NCI-H2107 treated with DMSO at 0.1 percent for 48 hours (cell line): ENCODE measurements around the gene RPS16.

Source experiments
- DNase-seq: peaks from one replicate; lab custom pipeline; 2025; ENCODE audit not compliant: unreplicated experiment; lab: John Stamatoyannopoulos, UW

RPS16 gene

DNA sequence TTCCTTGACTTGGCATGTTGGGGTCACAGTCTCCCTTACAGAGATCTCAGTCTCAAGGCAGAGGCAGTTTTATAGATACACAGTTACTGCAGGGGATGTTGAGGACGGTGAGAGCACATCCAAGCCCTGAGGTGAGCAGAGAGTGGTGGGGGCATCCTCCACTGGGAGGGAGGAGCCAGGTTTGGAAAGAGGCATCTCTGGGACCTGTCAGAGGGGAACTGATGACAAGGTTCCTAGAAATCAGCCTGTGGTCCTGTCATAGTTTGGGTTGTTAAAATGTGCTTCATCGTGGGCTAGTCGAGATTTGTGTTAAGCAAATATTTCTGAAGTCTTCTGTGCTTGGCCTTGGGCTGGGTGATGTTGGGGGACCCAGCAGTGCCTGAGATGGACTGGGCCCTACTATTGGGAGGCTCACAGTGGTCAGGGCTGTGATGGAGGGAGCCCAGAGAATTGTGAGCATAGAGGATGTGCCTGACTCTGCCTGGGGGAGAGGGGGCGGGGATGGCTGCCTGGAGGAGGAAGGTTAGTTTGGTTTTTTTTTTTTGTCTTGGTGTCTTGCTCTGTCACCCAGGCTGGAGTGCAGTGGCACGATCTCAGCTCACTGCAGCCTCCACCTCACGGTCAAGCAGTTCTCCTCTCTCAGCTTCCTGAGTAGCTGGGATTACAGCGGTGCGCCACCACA lies 13.5 kb upstream of the RPS16 start:
- no peak for DNase-seq

DNA sequence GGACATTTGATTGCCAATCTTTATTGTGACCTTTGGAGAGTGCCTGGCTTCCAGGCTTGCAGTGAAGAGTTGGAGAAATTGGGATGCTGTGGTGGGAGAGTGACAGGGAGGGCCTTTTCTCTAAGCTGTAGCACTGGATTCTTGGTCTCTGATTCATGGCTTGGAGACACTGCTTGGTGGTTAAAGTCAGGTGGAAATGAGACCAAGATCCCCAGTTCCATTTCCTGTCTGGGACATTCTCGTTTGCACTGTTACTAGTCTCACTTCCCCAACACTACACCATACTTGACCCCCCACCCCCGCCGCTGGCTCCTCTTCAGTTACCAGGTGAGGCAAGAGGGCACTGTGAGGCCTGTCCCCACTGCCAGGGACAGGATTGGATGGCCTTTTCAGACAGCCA lies 12.5 kb upstream of the RPS16 start:
- DNase-seq = no peak

DNA sequence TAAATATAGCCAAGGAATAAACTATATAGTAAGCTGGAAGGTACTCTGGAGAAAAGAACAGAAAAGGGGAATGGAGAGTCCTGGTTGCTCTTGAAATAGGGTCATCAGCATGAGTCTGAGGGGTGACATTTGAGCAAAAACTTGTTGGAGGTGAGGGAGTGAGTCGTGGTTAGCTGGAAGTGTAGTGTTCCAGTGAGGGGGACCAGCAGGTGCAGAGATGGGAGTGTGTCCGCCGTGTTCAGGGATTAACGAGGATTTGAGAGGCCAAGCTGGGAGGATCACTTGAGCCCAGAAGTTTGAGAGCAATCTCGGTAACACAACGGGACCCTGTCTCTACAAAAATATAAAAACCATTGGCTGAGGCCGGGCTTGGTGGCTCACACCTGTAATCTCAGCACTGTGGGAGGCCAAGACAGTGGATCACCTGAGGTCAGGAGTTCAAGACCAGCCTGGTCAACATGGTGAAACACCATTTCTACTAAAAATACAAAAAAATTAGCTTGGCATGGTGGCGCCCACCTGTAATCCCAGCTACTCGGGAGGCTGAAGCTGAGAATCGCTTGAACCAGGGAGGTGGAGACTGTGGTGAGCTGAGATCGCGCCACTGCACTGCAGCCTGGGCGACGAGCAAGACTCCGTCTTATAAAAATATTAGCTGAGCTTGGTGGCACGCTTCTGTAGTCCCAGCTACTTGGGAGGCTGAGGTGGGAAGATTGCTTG lies 10.8 kb upstream of the RPS16 start:
- no peak for DNase-seq

DNA sequence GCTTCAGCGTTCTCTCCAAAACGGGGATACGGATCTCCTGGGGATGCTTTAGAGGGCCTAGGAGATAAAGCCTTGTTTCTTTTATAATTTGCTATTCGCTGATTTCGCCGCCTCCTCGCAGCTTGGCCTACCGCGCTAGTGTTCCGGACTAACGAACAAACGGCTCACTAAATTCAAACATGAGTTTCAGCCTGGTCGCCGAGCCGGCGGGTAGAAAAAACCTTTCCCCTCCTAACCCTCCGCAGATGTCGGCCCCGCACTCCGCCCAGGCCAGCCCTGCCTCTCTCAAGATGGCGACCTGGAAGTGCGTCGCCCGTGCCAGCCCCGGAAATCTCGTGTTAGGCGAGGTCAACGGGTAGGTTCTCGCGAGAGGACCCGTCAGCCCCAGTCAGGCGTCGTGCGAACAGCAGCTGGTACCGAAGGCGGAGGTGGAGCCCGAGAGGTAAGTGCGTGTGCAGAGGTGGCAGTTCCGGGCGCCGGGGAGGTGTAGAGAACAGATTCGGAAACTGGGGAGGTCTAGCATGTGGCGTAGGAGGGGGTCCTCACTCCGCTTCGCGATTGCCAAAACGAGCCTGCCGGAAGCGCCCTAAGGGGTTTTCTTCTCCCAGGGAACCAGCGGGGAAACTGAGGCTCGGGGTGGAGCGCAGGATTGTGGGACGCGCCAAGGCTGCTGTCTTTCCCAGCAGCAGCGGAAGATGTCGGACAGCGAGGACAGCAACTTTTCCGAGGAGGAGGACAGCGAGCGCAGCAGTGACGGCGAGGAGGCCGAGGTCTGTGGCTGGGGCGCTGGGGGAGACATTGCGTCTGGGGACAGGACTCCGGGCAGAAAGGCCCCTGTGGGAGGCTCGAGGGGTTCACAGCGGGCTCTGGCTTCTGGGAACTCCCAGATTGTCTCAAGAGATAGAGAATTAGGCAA lies 9.7 kb upstream of the RPS16 start, which contains the start of gene SUPT5H:
SUPT5H (plus strand) TSS at position 387 of the 916 bp plus-strand sequence; CDS start at position 696, 309 bp downstream.
- peak; percentile 88 for DNase-seq

DNA sequence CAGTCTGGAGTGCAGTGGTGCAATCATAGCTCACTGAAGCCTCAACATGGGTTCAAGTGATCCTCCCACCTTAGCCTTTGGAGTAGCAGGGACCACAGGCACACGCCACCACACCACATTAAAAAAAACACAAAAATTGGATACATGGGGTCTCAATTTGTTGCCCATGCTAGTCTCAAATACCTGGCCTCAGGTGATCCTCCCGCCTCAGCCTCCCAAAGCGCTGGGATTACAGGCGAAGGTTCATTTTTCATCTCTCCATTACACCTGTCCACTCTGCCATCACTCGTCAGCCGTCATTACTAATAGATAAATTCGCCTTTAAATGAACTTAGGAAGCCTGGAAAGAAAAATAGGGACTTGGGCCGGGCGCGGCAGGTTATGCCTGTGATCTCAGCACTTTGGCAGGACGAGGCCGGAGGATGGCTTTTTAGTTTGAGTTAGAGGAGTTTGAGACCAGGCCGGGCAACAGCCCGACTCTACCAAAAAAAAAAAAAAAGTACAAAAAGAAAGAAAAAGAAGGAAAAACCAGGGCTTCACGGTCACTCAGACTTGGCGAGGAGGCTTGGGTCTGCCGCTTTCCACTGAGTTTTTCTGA lies 8.9 kb upstream of the RPS16 start:
- DNase-seq = no peak

DNA sequence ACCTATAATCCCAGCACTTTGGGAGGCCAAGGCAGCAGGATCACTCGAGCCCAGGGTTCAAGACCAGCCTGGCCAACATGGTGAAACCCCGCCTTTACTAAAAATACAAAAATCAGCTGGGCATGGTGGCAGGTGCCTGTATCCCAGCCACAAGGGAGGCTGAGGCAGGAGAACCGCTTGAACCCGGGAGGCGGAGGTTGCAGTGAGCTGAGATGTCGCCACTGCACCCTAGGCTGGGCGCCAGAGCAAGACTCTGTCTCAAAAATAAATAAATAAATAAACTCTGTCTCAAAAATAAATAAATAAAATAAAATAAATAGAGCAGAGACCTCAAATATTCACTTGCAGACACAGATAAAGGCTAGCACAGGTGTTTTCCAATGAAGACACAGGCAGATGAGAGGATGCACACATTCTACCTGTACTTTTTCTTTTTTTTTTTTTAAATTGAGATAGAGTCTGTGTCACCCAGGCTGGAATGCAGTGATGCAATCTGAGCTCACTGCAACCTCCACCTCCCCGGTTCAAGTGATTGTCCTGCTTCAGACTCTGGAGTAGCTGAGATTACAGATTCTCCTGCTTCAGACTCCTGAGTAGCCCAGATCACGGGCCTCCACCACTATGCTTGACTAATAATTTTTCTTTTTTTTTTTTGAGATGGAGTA lies 2.7 kb upstream of the RPS16 start:
- DNase-seq = no peak

DNA sequence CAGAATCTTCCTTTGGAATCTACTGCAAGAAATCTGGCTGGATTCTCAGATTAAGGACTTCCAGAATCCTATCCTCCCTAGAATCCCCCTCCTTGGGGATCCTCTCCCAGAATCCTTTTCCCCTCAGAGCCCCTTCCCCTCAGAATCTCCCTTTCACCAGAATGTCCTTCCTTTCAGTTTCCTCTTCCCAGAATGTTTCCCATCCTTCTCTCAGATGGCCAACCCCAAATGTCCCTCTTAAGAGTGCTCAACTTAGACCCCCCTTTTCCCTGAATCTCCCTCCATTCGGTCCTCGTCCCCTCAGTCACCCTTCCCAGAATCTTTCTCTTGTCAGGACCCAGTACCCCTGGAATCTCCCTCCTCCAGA lies 584 bp upstream of the RPS16 start:
- no peak for DNase-seq

DNA sequence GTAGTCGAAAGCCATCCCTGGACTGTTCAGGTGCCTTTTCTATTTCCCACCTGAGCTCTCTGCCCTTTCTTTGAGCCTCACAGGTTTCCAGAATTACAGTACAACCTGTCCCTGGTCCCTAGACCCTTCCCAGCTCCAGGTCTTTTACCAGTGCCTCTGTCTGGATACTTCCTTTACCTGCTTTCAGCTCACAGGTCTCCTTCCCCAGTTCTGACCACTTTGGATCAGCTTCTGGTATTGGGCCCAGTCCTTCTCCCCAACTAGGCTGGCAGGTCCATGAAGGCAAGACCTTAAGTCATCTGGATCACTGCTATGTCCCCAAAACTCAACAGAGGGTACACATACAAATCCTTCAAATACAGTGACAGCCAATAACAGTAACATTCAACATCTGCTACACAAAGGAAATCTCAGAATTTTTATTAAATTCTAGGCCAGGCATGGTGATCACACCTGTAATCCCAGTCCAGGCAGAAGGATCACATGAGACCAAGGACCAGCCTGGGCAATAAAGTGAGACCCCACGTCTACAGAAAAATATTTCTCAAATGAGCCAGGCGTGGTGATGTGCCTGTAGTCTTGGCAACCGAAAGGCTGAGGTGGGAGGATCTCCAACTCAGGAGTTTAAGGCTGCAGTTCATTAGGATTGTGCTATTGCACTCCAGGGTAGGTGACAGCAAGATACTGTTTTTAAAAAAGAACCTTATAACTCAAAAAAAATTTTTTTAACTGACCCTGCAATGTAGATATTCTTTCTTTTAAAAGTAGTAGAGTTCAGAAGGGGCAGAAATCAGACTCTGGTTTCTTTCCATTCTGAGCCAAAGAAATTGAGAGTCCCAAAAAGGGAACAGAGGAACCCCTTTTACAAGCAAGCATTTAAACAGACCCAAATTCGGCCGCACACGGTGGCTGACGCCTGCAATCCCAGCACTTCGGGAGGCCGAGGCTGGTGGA lies 1.3 kb downstream of the RPS16 start:
- no peak for DNase-seq

DNA sequence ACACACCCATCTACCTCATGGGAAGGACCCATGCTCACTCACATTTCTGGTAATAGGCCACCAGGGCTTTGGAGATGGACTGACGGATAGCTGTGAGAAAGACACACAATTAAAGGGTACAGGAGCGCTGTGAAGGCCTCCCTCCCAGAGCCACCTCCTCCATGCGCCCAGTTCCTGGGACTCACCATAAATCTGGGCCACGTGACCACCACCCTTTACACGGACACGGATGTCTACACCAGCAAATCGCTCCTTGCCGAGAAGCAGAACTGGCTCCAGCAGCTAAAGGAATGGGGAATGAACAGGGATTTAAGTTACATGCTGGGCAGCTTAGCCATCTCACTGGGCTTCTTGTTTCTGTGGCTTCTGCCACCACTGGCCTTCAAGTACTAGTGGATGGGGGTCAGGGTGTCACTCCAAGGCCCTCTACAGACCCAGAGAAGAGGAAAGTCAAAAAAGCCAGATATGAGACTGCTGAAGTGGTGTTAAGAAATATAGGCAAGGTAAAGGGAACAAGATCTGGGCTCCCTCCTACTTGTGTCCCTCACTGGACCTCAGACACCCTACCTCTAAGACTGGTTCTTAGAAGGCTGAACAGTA lies 2.2 kb downstream of the RPS16 start:
- no peak for DNase-seq

DNA sequence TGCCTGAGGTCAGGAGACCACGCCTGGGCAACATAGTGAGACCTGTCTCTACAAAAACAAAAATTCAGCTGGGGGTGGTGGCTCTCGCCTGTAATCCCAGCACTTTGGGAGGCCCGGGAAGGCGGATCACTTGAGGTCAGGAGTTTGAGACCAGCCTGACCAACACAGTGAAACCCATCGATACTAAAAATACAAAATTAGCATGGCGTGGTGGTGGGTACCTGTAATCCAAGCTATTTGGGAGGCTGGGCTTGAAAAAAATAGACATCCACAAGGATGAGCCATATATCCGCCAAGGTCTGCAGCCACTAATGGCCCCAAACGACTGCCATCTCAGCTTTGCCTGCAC lies 3.1 kb downstream of the RPS16 start:
- no peak for DNase-seq

DNA sequence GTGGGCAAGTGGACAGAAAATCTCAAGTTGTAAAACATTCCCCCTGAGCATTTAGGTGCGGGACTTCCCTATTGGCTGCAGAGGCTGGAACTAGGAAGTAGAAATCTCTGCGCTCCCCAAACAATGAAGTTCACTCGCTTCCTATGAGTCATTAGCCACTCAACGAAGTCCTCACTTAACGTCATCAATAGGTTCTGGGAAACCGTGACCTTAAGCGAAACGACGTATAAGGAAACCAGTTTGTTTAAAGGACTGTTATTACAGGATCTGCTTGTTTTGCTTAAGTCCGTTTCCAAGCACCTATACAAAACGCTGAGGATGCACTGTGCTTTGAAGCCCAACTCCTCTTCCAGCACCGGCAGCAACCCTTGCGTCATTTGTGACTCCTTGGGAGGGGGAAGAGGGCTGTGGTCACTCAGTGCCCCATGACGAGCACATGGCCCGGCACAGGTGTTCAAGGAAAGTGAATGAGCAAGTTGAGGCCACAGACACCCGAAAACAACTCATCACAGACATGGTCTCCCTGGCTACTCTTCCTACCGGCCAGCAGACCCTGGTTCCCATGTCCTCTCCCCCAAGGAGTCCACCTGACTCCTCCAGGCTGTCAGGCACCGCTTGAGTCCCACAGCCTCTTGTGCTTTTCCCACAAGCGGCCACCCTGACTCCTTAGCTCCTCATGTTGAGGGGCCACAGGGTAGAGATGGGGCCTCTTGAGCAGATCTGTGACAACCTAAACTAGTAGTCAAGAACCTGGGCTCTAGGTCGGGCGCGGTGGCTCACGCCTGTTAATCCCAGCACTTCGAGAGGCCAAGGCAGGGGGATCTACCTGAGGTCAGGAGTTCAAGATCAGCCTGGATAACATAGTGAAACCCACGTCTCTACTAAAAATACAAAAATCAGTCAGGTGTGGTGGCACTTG lies 4.8 kb downstream of the RPS16 start:
- no peak for DNase-seq

DNA sequence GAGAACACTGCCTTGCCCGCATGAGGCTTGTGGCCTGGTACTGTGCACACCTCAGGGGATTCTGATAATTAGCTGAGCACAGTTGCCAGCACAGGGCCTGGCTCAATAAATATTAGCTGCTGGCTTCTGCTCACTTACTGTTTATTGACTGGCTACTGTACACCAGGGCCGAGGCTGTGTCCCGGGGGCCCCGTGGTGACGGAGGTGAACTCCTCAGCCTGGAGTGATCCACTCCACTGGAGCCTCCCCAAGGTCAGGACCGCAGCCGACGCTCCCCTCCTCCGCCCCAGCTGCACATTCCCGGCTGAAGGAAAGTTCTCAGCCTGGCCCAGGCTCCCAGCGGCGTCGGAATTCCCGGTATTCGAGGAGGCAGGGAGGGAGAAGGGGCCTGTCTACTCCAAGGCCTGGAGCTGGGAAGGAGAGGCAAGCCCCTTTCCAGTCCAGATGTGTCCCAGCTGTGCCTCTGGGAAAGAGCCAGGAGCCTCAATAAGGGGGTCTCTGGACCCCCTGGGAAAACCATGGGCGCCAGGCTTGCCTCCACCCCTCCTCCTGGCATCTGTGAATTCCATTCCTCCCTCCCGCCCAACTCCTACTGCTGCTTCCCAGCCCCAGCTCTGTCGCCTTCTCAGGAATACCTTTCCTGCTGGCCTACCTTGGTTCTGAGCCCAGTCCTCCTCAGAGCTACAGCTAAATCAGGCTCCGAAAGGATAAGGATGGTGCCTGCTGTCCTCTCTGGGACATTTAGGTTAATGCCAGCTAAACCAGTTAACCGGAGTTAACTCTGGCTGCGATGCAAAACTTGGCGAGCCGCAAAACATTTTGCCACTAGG lies 7.3 kb downstream of the RPS16 start:
- DNase-seq = no peak

DNA sequence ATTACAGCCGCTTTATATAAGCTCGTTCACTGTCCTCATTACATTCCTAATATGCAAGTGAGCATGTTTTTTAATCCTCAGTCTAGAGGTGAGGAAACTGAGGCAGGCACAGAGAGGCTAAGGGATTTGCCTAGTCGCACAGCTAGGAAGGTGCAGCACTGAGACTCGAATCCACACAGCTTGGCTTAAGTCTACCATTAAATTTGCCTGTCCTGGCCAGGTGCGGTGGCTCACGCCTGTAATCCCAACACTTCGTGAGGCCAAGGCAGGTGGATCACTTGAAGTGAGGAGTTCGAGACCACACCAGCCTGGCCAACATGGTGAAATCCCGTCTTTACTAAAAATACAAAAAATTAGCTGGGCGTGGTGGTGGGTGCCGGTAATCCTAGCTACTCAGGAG lies 8.0 kb downstream of the RPS16 start:
- no peak for DNase-seq

DNA sequence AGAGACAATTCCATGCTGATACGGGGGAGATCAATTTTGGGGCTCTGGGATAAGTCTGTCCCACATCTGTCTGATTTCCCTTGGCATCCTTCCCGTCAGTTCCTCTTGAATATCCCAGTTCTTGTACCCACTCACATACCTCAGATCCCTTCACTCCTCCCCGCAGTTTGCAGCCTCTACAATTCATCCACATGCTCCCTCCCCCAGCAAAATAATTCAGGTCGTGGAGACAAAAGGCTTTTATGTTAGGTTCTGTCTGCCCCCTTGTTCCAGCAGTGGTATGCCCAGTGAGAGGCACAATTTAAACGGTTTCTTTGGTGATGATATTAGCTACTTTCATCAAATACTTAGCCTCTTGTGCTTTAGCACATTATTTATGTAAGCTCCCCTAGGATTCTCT lies 9.6 kb downstream of the RPS16 start:
- no peak for DNase-seq

DNA sequence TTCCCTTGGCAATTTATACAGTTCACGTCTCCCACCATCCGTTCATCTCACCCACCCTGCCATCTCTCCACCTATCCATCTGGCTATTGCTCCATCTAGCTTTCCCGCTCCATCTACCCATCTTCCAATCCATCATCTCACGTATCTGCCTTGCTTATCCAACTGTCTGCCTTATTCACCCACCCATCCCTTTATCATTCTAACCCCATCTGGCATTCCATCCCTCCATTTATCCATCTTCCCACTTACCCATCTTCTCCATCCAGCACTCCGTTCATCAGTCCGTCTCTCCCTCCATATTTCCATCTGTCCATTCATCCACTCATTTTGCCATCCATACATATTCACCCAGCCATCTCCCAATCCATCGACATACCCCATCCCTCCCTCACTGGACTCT lies 10.0 kb downstream of the RPS16 start:
- DNase-seq = no peak

DNA sequence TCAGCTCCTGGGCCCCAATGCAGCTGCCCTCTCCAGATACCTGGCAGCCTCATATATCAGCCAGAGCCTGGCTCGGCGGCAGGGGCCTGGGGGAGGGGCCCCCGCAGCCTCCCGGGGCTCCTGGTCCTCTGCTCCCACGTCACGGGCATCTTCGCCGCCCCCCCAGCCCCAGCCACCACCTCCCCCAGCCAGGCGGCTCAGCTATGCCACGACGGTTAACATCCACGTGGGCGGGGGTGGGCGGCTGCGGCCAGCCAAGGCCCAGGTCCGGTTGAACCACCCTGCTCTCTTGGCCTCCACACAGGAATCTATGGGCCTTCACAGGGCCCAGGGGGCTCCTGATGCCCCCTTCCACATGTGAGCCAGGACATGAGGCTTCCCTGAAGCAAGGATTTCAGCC lies 10.8 kb downstream of the RPS16 start:
- DNase-seq = no peak

DNA sequence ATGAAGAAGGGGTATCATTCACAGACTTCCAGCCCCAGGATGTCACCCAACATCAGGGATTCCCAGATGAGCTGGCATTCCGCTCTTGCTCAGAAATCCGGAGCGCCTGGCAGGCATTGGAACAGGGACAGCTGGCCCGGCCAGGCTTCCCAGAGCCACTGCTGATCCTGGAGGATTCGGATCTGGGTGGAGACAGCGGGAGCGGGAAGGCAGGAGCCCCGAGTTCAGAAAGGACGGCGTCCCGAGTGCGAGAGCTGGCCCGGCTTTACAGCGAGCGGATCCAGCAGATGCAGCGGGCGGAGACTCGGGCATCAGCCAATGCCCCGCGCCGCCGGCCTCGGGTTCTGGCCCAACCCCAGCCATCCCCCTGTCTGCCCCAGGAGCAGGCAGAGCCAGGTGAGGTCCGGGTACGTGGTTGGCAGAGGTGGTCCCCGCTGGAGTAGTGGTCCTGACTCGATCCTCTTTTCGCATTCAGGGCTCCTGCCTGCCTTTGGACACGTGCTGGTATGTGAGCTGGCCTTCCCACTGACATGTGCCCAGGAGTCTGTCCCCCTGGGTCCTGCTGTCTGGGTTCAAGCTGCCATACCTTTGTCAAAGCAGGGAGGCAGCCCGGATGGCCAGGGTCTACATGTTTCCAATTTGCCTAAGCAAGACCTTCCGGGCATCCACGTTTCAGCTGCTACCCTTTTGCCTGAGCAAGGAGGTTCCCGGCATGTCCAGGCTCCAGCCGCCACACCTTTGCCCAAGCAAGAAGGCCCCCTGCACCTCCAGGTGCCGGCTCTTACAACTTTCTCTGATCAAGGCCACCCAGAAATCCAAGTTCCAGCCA lies 12.3 kb downstream of the RPS16 start:
- DNase-seq = no peak
